IPS-11a (cell line): ENCODE data around the gene PRKCA.

Source experiments
- H3K4me3 ChIP-seq: one replicate; pipeline ENCODE4 v1.5.1; 2013; ENCODE audit warnings: low read depth, low read length, control low read depth

PRKCA gene

GRCh38 chr17:66725956-66726355, 423.5 kb downstream of the PRKCA start:
- no peak overlapping the region for H3K4me3 ChIP-seq

GRCh38 chr17:66726371-66726770, 424.0 kb downstream of the PRKCA start:
- H3K4me3 ChIP-seq, result no peak overlapping the region

- no peak overlapping the region for H3K4me3 ChIP-seq
Observed at GRCh38 chr17:66726846-66727245, 424.4 kb downstream of the PRKCA start.

- H3K4me3 ChIP-seq, result no peak overlapping the region
Observed at GRCh38 chr17:66727634-66728570, 425.5 kb downstream of the PRKCA start.

GRCh38 chr17:66730461-66730923, 428.1 kb downstream of the PRKCA start:
- H3K4me3 ChIP-seq, result no peak overlapping the region

- H3K4me3 ChIP-seq, result no peak overlapping the region
Observed at GRCh38 chr17:66733759-66734158, 431.3 kb downstream of the PRKCA start.

- H3K4me3 ChIP-seq, result no peak overlapping the region
Observed at GRCh38 chr17:66734186-66734943, 432.0 kb downstream of the PRKCA start.

GRCh38 chr17:66737524-66737923, 435.1 kb downstream of the PRKCA start:
- no peak overlapping the region for H3K4me3 ChIP-seq

- H3K4me3 ChIP-seq, result no peak overlapping the region
Observed at GRCh38 chr17:66738301-66738700, 435.9 kb downstream of the PRKCA start.

- H3K4me3 ChIP-seq, result no peak overlapping the region
Observed at GRCh38 chr17:66739553-66739952, 437.1 kb downstream of the PRKCA start.

GRCh38 chr17:66740226-66740625, 437.8 kb downstream of the PRKCA start:
- no peak overlapping the region for H3K4me3 ChIP-seq

GRCh38 chr17:66743511-66743910, 441.1 kb downstream of the PRKCA start:
- no peak overlapping the region for H3K4me3 ChIP-seq

GRCh38 chr17:66746736-66747135, 444.3 kb downstream of the PRKCA start:
- H3K4me3 ChIP-seq, result no peak overlapping the region

- no peak overlapping the region for H3K4me3 ChIP-seq
Observed at GRCh38 chr17:66747578-66748275, 445.3 kb downstream of the PRKCA start.

- H3K4me3 ChIP-seq, result no peak overlapping the region
Observed at GRCh38 chr17:66748578-66748977, 446.2 kb downstream of the PRKCA start.

- H3K4me3 ChIP-seq, result no peak overlapping the region
Observed at GRCh38 chr17:66749217-66749832, 446.9 kb downstream of the PRKCA start.

- no peak overlapping the region for H3K4me3 ChIP-seq
Observed at GRCh38 chr17:66750116-66750515, 447.7 kb downstream of the PRKCA start.

GRCh38 chr17:66750781-66751543, 448.5 kb downstream of the PRKCA start:
- no peak overlapping the region for H3K4me3 ChIP-seq

- no peak overlapping the region for H3K4me3 ChIP-seq
Observed at GRCh38 chr17:66751771-66752170, 449.4 kb downstream of the PRKCA start.

GRCh38 chr17:66752411-66752810, 450.0 kb downstream of the PRKCA start:
- H3K4me3 ChIP-seq, result no peak overlapping the region
